ENCODE measurements around the gene EYS.

EYS gene

GRCh38 chr6:63864671-63865318, 1842.2 kb downstream of the EYS start:
- no peak overlapping the region for H3K4me3 ChIP-seq (ENCODE audit: low read depth, low read length)
- DNase-seq (ENCODE audit: low read depth), result no peak
- TF ChIP-seq CTCF (IDR thresholded peaks at IDR 0.05; ENCODE audit: insufficient read depth, low read depth, low read length, missing control alignments), result no peak

GRCh38 chr6:63864061-63864460, 1843.0 kb downstream of the EYS start:
- H3K4me3 ChIP-seq (ENCODE audit: low read depth, low read length), result no peak overlapping the region
- no peak for DNase-seq (ENCODE audit: low read depth)
- no peak for TF ChIP-seq CTCF (IDR thresholded peaks at IDR 0.05; ENCODE audit: insufficient read depth, low read depth, low read length, missing control alignments)

GRCh38 chr6:63862486-63863198, 1844.4 kb downstream of the EYS start:
- no peak for TF ChIP-seq CTCF (IDR thresholded peaks at IDR 0.05; ENCODE audit: insufficient read depth, low read depth, low read length, missing control alignments)
- H3K4me3 ChIP-seq (ENCODE audit: low read depth, low read length), result no peak overlapping the region
- DNase-seq (ENCODE audit: low read depth), result no peak

GRCh38 chr6:63859528-63859927, 1847.5 kb downstream of the EYS start:
- TF ChIP-seq CTCF (IDR thresholded peaks at IDR 0.05; ENCODE audit: insufficient read depth, low read depth, low read length, missing control alignments), result no peak

GRCh38 chr6:63858691-63859090, 1848.3 kb downstream of the EYS start:
- H3K4me3 ChIP-seq (ENCODE audit: low read depth, low read length), result no peak overlapping the region
- TF ChIP-seq CTCF (IDR thresholded peaks at IDR 0.05; ENCODE audit: insufficient read depth, low read depth, low read length, missing control alignments), result no peak
- DNase-seq (ENCODE audit: low read depth), result no peak

More at GRCh38 chr6:63859528-63859927, 1847.5 kb downstream of the EYS start:
- H3K4me3 ChIP-seq (ENCODE audit: low read depth, low read length), result no peak overlapping the region
- DNase-seq (ENCODE audit: low read depth), result no peak

- no peak overlapping the region for H3K4me3 ChIP-seq (ENCODE audit: low read depth, low read length)
- DNase-seq (ENCODE audit: low read depth), result no peak
- no peak for TF ChIP-seq CTCF (IDR thresholded peaks at IDR 0.05; ENCODE audit: insufficient read depth, low read depth, low read length, missing control alignments)
Measured at GRCh38 chr6:63856271-63856670, 1850.8 kb downstream of the EYS start.
